Prostate gland (tissue), 2 donors: Measurements from ENCODE around the gene CSRP1.

Experiments used
- CTCF ChIP-seq, 4 experiments: fragments of 200-600 bp in 2 of 4; fragments of 450-650 bp in 2 of 4; sonication (generic) in 2 of 4; IDR thresholded peaks; 1 replicate in 3 of 4; 2 replicates in 1 of 4; pipeline ENCODE4 v1.5.1; 2016 to 2019; ENCODE audit warnings: antibody characterized with exemption in 4 of 4, mild to moderate bottlenecking in 2 of 4, moderate library complexity in 2 of 4
- POLR2AphosphoS5 ChIP-seq: sonication (generic); formaldehyde crosslinking; IDR thresholded peaks from one replicate; pipeline ENCODE4 v1.6.1; 2017; ENCODE audit warnings: antibody characterized with exemption

- TF ChIP-seq POLR2AphosphoS5 (no peak), CTCF (IDR thresholded peaks at IDR 0.05) (no peak)
Observed at GRCh38 chr1:201537467-201537866, 30.5 kb upstream of the CSRP1 start.
